Activated naive CD4-positive, alpha-beta T cell treated with anti-CD3 and anti-CD28 coated beads, Interleukin-2, amount 10 ng/mL, durations not matched to agents 7 days and 5 days (primary cell): Measurements from ENCODE around the gene RSPH10B2.
"Not testable (repeated sequence)": the region's sequence is repeated elsewhere in the genome, so short reads cannot be mapped to it uniquely, and the experiment has no call there.

Source experiments
- CTCF ChIA-PET: fragments of 350-600 bp; sonication (Branson Sonifier 250); formaldehyde crosslinking; loops from one replicate; lab custom pipeline; 2021; ENCODE audit warnings: antibody characterized with exemption; lab: Charles Lee
- DNase-seq: peaks from one replicate; pipeline ENCODE4 v3.0.0-alpha.2; 2020
- H3K27ac Mint-ChIP-seq: one replicate; pipeline ENCODE4 v1.8.0; 2021; ENCODE audit warnings: mild to moderate bottlenecking, moderate library complexity, mixed read lengths
- H3K27me3 Mint-ChIP-seq: one replicate; pipeline ENCODE4 v1.8.0; 2021; ENCODE audit warnings: mild to moderate bottlenecking, mixed read lengths
- H3K36me3 Mint-ChIP-seq: one replicate; pipeline ENCODE4 v1.8.0; 2021; ENCODE audit warnings: mixed read lengths
- H3K4me1 Mint-ChIP-seq: one replicate; pipeline ENCODE4 v1.8.0; 2021; ENCODE audit warnings: mixed read lengths
- H3K4me3 Mint-ChIP-seq: one replicate; pipeline ENCODE4 v1.8.0; 2021; ENCODE audit warnings: mild to moderate bottlenecking, moderate library complexity, mixed read lengths
- H3K9me3 Mint-ChIP-seq: one replicate; pipeline ENCODE4 v1.8.0; 2021; ENCODE audit warnings: mixed read lengths

RSPH10B2 gene

GRCh38 chr7:6842278-6842921 is 88.5 kb downstream of the RSPH10B2 start:
- peaks cover 40% of the 10 kb centered on the region for H3K27me3 Mint-ChIP-seq
- DNase-seq, H3K9me3 Mint-ChIP-seq, H3K4me1 Mint-ChIP-seq, CTCF ChIA-PET, H3K4me3 Mint-ChIP-seq, H3K36me3 Mint-ChIP-seq, H3K27ac Mint-ChIP-seq: not testable (repeated sequence)

- H3K27ac Mint-ChIP-seq, H3K36me3 Mint-ChIP-seq, CTCF ChIA-PET, DNase-seq, H3K4me3 Mint-ChIP-seq, H3K9me3 Mint-ChIP-seq, H3K4me1 Mint-ChIP-seq: not testable (repeated sequence)
- H3K27me3 Mint-ChIP-seq, result peaks cover 35% of the 10 kb centered on the region
These were observed 89.2 kb downstream of the RSPH10B2 start for GRCh38 chr7:6843092-6843491.

- H3K36me3 Mint-ChIP-seq, DNase-seq, H3K9me3 Mint-ChIP-seq, H3K27ac Mint-ChIP-seq, H3K4me3 Mint-ChIP-seq, H3K4me1 Mint-ChIP-seq, CTCF ChIA-PET: not testable (repeated sequence)
- peaks cover 35% of the 10 kb centered on the region for H3K27me3 Mint-ChIP-seq
These were observed 89.8 kb downstream of the RSPH10B2 start for GRCh38 chr7:6843654-6844053.

- H3K4me1 Mint-ChIP-seq, CTCF ChIA-PET, DNase-seq, H3K4me3 Mint-ChIP-seq, H3K36me3 Mint-ChIP-seq, H3K9me3 Mint-ChIP-seq, H3K27ac Mint-ChIP-seq: not testable (repeated sequence)
- H3K27me3 Mint-ChIP-seq, result peaks cover 35% of the 10 kb centered on the region
These were observed 92.1 kb downstream of the RSPH10B2 start for GRCh38 chr7:6845971-6846449.

- CTCF ChIA-PET, H3K27ac Mint-ChIP-seq, H3K4me3 Mint-ChIP-seq, H3K9me3 Mint-ChIP-seq, H3K36me3 Mint-ChIP-seq, H3K4me1 Mint-ChIP-seq, DNase-seq: not testable (repeated sequence)
- H3K27me3 Mint-ChIP-seq, result peaks cover 30% of the 10 kb centered on the region
These were observed 93.8 kb downstream of the RSPH10B2 start for GRCh38 chr7:6847751-6848150.
